Panc1 (cell line): ENCODE data around the gene LTB4R.

ENCODE experiments used
- POLR2AphosphoS5 ChIP-seq: IDR thresholded peaks from 2 replicates; pipeline ENCODE4 v1.6.1; 2012; ENCODE audit warnings: mild to moderate bottlenecking, low read depth, low read length, moderate library complexity
- SIN3A ChIP-seq: IDR thresholded peaks from 2 replicates; pipeline ENCODE4 v1.6.1; 2012; ENCODE audit warnings: low read depth, mild to moderate bottlenecking, low read length, moderate library complexity, borderline replicate concordance; ENCODE audit not compliant: insufficient read depth
- TF ChIP-seq, protein P1 (sequence below): fragments of 450-650 bp; IDR thresholded peaks from 2 replicates; pipeline ENCODE4 v1.5.1; 2017; ENCODE audit warnings: mild to moderate bottlenecking
- TF ChIP-seq, protein P2 (sequence below), 2 experiments: IDR thresholded peaks; 2 replicates each; pipeline ENCODE4 v1.6.1; 2011 to 2012; ENCODE audit warnings: low read depth in 2 of 2, control low read depth in 1 of 2, low read length in 1 of 2, mild to moderate bottlenecking in 1 of 2, moderate library complexity in 1 of 2; ENCODE audit not compliant: insufficient read depth in 1 of 2

DNA sequence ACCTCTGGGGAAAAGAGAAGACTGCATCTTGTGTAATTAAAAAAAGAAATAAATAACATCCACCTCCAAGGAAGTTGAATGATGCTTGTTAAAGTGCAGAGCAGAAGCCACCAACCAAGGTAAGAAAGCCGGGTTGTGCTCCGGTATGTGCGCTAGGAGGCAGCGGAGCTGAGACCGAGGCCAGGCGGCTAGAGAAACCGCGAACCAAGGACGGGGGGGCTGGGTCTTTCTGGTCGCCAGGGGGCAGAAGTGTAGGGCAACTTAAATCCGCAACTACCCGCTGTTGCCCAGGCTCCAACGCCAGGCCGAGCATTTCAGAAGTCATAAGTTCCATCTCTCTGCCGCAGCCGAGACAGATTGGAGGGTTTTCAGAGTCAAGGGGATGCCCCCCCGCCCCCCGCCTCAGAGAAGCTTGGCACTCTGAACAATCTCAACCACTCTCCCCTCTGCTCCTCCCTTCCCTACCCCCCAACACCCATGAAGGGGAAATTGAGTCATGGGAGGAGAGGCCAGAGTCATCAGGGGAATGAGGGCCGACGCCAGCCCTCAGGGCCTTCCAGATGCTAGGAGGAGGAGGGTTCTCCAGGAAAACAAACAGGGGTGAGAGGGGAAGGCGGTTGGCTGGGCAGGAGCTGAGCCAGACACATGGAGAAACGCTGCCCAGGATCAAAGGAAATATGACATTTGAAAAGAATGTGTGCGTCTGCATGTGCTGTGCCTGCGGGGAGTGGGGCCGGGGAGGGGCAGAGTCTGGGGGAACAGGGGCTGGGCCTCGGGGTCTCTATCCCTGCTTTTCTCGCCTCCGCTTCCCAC lies 54.5 kb downstream of the LTB4R start:
- TF ChIP-seq, protein P1, sequence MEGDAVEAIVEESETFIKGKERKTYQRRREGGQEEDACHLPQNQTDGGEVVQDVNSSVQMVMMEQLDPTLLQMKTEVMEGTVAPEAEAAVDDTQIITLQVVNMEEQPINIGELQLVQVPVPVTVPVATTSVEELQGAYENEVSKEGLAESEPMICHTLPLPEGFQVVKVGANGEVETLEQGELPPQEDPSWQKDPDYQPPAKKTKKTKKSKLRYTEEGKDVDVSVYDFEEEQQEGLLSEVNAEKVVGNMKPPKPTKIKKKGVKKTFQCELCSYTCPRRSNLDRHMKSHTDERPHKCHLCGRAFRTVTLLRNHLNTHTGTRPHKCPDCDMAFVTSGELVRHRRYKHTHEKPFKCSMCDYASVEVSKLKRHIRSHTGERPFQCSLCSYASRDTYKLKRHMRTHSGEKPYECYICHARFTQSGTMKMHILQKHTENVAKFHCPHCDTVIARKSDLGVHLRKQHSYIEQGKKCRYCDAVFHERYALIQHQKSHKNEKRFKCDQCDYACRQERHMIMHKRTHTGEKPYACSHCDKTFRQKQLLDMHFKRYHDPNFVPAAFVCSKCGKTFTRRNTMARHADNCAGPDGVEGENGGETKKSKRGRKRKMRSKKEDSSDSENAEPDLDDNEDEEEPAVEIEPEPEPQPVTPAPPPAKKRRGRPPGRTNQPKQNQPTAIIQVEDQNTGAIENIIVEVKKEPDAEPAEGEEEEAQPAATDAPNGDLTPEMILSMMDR: peak; percentile 89
- TF ChIP-seq, protein P2, sequence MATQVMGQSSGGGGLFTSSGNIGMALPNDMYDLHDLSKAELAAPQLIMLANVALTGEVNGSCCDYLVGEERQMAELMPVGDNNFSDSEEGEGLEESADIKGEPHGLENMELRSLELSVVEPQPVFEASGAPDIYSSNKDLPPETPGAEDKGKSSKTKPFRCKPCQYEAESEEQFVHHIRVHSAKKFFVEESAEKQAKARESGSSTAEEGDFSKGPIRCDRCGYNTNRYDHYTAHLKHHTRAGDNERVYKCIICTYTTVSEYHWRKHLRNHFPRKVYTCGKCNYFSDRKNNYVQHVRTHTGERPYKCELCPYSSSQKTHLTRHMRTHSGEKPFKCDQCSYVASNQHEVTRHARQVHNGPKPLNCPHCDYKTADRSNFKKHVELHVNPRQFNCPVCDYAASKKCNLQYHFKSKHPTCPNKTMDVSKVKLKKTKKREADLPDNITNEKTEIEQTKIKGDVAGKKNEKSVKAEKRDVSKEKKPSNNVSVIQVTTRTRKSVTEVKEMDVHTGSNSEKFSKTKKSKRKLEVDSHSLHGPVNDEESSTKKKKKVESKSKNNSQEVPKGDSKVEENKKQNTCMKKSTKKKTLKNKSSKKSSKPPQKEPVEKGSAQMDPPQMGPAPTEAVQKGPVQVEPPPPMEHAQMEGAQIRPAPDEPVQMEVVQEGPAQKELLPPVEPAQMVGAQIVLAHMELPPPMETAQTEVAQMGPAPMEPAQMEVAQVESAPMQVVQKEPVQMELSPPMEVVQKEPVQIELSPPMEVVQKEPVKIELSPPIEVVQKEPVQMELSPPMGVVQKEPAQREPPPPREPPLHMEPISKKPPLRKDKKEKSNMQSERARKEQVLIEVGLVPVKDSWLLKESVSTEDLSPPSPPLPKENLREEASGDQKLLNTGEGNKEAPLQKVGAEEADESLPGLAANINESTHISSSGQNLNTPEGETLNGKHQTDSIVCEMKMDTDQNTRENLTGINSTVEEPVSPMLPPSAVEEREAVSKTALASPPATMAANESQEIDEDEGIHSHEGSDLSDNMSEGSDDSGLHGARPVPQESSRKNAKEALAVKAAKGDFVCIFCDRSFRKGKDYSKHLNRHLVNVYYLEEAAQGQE (IDR thresholded peaks at IDR 0.05; ENCODE audit: insufficient read depth in 1 of 2, low read depth in 2 of 2, low read length in 1 of 2): no peak
- TF ChIP-seq POLR2AphosphoS5 (no peak), SIN3A (no peak)
